ENCODE measurements around the gene HERPUD2. TPM values are rescaled to one million over a fixed set of nuclear protein-coding genes. Genes with fewer than 3 reads are reported as not detected.
A peak's percentile ranks its signal among the peaks of the same experiment; 100 is the strongest.

Gene HERPUD2
- polyA plus RNA-seq, 1 of the 3 experiments (the other 2 are of a cell fraction), result 39.2 TPM

DNA sequence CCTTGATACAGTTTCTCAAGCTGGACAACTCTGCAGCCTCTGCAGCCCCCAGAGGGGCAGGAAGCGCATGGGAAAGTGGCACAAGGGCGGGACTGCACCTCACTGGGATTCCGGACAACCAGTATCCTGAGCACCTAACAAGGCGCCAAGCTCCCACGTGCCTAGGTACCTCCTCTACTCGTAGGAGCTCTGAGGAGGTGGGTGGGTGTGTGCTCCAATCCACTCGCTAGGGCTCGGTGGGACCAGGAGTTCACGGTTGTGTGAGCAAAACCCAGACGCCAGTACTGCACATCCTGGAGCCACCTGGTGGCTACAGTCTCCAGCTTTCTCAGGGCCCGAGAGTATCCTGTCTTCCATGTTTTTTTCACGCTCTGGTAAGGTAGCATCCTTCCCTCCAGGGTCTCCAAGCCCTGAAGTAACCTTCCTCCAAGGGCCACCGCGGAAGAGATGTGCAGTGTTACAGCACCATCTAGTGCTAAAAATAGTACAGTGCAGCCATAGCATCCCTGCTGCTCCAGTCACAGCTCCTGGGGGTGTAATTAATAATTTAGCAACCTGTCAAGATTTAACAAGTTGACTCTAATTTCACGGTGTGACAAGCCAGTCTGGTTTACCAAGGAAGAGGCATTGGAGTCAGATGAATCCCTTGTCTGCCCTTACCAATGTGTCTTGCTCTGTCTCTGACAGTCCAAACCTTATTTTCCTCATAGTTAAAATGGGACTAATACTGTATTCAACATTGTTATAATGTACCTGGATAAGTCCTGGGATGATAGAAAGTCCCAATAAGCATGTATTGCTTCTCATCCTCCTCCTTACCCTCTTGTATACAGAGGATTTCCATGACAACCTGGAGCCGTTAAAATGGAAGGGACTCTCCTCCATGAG, 70.4 kb downstream of the HERPUD2 start:
- Histone ChIP-seq H3K9ac (no peak overlapping the region), H3K4me2 (no peak overlapping the region), H3K36me3 (replicated peaks in 1 of 2; ENCODE audit: control insufficient read depth in 1 of 2, insufficient read depth in 2 of 2, low read length in 1 of 2) (peaks cover 22 to 34% of the 10 kb centered on the region in 2 experiments), H3K79me2 (ENCODE audit: insufficient read depth) (no peaks in the 10 kb centered on the region), H4K20me1 (ENCODE audit: insufficient read depth) (no peaks in the 10 kb centered on the region), H3K27ac (ENCODE audit: low read depth in 2 of 2, low read length in 1 of 2) (no peak overlapping the region), H3K9me3 (no peaks in the 10 kb centered on the region), H3K9me2 (no peaks in the 10 kb centered on the region), H3F3A (replicated peaks; ENCODE audit: insufficient read depth) (peaks cover 13% of the 10 kb centered on the region), H2AFZ (ENCODE audit: low read depth) (no peak overlapping the region), H3K4me1 (ENCODE audit: control insufficient read depth in 1 of 2, insufficient read depth in 2 of 2, low read depth in 1 of 2, low read length in 1 of 2) (peaks cover 0 to 4% of the 10 kb centered on the region in 2 experiments; a peak in 1 of 4 replicates), H3K4me3 (ENCODE audit: low read depth in 2 of 2, low read length in 1 of 2) (no peak overlapping the region; a peak in 1 of 4 replicates), H3K27me3 (ENCODE audit: insufficient read depth) (no peaks in the 10 kb centered on the region)
- peak; percentile 76 for DNase-seq
- POLR2A ChIA-PET, result no interaction called here
- WGBS (ENCODE audit: low lambda C conversion rate), result 58% methylated on average over 16 of the region's 16 CpGs
- CTCF ChIA-PET, result interaction anchor here (0.6 to 5.3 kb wide), 76 partner anchors 13 to 806 kb away, joined by 3 to 123 read pairs (median 4); no protein-coding TSS in a partner anchor
- TF ChIP-seq RAD21 (IDR thresholded peaks at IDR 0.05; ENCODE audit: low read length) (peak; percentile 94), RCOR1 (IDR thresholded peaks at IDR 0.05; ENCODE audit: low read length) (0 out of 2 replicates have a peak, but pooled peaks have one; percentile 5), RFX5 (IDR thresholded peaks at IDR 0.05; ENCODE audit: low read length) (no peak), ELF1 (IDR thresholded peaks at IDR 0.05) (no peak), JUND (IDR thresholded peaks at IDR 0.05) (no peak), GABPA (IDR thresholded peaks at IDR 0.05; ENCODE audit: low read depth) (no peak), MEF2A (IDR thresholded peaks at IDR 0.05; ENCODE audit: borderline replicate concordance, low read depth) (no peak), POLR2AphosphoS5 (IDR thresholded peaks at IDR 0.05; ENCODE audit: low read depth, low read length) (0 out of 2 replicates have a peak, but pooled peaks have one; percentile 35), NFIC (IDR thresholded peaks at IDR 0.05; ENCODE audit: borderline replicate concordance) (no peak), EP300 (IDR thresholded peaks at IDR 0.05; ENCODE audit: borderline replicate concordance in 1 of 2, low read depth in 1 of 2, low read length in 1 of 2) (no peak), SMC3 (IDR thresholded peaks at IDR 0.05; ENCODE audit: low read depth, low read length) (peak; percentile 86), FOXM1 (IDR thresholded peaks at IDR 0.05; ENCODE audit: low read depth) (no peak), GATA2 (CRISPR knock-in tag; IDR thresholded peaks at IDR 0.05) (no peak), MXI1 (IDR thresholded peaks at IDR 0.05; ENCODE audit: low read depth, low read length) (no peak), NRF1 (IDR thresholded peaks at IDR 0.05; ENCODE audit: low read depth, low read length) (no peak)
- TF ChIP-seq, protein P1, sequence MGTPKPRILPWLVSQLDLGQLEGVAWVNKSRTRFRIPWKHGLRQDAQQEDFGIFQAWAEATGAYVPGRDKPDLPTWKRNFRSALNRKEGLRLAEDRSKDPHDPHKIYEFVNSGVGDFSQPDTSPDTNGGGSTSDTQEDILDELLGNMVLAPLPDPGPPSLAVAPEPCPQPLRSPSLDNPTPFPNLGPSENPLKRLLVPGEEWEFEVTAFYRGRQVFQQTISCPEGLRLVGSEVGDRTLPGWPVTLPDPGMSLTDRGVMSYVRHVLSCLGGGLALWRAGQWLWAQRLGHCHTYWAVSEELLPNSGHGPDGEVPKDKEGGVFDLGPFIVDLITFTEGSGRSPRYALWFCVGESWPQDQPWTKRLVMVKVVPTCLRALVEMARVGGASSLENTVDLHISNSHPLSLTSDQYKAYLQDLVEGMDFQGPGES (IDR thresholded peaks at IDR 0.05; ENCODE audit: low read depth, low read length), result no peak
- TF ChIP-seq, protein P2, sequence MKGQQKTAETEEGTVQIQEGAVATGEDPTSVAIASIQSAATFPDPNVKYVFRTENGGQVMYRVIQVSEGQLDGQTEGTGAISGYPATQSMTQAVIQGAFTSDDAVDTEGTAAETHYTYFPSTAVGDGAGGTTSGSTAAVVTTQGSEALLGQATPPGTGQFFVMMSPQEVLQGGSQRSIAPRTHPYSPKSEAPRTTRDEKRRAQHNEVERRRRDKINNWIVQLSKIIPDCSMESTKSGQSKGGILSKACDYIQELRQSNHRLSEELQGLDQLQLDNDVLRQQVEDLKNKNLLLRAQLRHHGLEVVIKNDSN (IDR thresholded peaks at IDR 0.05; ENCODE audit: borderline replicate concordance, low read depth), result no peak
- TF ChIP-seq, protein P3, sequence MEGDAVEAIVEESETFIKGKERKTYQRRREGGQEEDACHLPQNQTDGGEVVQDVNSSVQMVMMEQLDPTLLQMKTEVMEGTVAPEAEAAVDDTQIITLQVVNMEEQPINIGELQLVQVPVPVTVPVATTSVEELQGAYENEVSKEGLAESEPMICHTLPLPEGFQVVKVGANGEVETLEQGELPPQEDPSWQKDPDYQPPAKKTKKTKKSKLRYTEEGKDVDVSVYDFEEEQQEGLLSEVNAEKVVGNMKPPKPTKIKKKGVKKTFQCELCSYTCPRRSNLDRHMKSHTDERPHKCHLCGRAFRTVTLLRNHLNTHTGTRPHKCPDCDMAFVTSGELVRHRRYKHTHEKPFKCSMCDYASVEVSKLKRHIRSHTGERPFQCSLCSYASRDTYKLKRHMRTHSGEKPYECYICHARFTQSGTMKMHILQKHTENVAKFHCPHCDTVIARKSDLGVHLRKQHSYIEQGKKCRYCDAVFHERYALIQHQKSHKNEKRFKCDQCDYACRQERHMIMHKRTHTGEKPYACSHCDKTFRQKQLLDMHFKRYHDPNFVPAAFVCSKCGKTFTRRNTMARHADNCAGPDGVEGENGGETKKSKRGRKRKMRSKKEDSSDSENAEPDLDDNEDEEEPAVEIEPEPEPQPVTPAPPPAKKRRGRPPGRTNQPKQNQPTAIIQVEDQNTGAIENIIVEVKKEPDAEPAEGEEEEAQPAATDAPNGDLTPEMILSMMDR (IDR thresholded peaks at IDR 0.05), result peak; percentile 99
